CD4-positive, alpha-beta T cell treated with Interleukin-12 subunit alpha and Interleukin-12 subunit beta, for 1 hour (primary cell): ENCODE measurements around the gene PRKD2.
"Not testable (repeated sequence)": the region's sequence is repeated elsewhere in the genome, so short reads cannot be mapped to it uniquely, and the experiment has no call there.

Experiments used
- DNase-seq: peaks from one replicate; pipeline ENCODE4 v3.0.0-alpha.2; 2020

The PRKD2 gene

GRCh38 chr19:46723023-46723461 lies 6.1 kb upstream of the PRKD2 start:
- no peak for DNase-seq

- no peak for DNase-seq
These were observed 5.6 kb upstream of the PRKD2 start for GRCh38 chr19:46722421-46723022.

- no peak for DNase-seq
These were observed 5.1 kb upstream of the PRKD2 start for GRCh38 chr19:46722004-46722380.

GRCh38 chr19:46721269-46722003 lies 4.5 kb upstream of the PRKD2 start:
- DNase-seq = no peak

GRCh38 chr19:46720503-46721239 lies 3.8 kb upstream of the PRKD2 start:
- DNase-seq = no peak

DNA sequence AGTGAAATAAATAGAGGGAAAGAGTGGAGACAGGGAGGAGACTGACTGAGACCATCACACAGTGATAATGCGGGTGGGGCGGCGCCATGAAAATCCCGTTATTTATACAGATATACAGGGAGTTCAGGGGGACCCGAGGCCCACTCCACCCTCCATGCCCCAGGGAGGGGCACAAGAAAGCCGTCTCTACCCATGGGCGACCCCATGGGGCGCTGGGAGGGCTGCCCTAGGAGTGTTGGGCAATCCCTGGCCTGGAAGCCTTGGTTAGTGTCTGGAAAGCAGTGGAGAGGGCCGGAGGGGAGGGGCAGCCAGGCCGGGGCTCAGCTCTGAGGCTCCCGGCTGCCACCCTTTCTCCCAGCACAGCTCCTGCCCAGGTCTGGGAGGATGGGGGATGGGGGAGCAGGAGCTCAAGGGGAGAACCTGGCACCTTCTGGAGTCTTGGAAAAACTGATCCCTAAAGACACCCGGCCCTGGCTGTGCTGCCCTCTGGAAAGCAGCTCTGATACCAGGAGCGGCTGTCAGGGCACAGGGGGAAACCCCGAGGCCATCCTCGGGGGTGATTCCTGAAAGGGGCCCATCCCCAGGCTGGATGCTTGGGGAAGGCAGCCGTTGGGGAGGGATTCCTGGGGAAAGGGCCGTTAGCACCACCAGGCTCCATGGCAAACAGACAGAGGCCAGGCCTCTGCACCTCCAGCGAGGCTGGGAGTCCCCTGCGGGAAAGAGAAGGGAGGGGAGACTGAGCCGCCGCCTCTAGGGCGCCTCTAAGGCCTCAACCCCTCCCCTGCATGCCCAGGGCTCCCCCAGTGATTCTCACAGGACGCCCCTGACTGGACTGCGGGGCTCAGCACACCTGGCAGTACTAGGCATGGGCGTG lies 3.0 kb upstream of the PRKD2 start:
- DNase-seq = no peak

GRCh38 chr19:46718934-46719622 lies 2.2 kb upstream of the PRKD2 start:
- DNase-seq = no peak

GRCh38 chr19:46718157-46718933 lies 1.4 kb upstream of the PRKD2 start:
- peak; percentile 71 for DNase-seq

DNA sequence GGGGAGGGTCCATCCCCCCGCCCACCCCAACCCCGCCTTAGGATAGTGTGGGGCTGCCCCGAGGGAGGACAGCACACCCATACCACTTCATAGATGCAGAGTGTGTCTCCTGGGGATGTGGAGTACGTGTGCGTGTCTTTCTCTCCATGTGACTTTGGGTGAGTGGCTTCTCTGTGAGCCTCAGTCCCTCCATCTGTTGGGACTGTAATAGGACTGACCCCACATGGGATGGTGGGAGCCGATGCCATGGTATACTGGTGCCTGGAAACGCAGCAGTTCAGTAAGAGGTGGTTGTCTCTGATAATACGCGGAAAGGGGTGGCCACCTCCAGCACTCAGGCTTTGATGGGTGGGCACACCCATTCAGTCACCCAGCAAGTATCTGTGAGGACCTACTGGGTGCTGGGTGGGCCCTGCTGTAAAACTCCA lies 816 bp upstream of the PRKD2 start:
- DNase-seq = peak; percentile 28

- DNase-seq = no peak
These were observed 261 bp downstream of the PRKD2 start for GRCh38 chr19:46716672-46717033.

GRCh38 chr19:46715975-46716671 lies 791 bp downstream of the PRKD2 start:
- no peak for DNase-seq

- DNase-seq = no peak
These were observed 1.3 kb downstream of the PRKD2 start for GRCh38 chr19:46715620-46715974.

GRCh38 chr19:46714444-46715106 lies 2.3 kb downstream of the PRKD2 start:
- peak; percentile 77 for DNase-seq

GRCh38 chr19:46713781-46714443 lies 3.0 kb downstream of the PRKD2 start:
- DNase-seq = peak; percentile 82

DNA sequence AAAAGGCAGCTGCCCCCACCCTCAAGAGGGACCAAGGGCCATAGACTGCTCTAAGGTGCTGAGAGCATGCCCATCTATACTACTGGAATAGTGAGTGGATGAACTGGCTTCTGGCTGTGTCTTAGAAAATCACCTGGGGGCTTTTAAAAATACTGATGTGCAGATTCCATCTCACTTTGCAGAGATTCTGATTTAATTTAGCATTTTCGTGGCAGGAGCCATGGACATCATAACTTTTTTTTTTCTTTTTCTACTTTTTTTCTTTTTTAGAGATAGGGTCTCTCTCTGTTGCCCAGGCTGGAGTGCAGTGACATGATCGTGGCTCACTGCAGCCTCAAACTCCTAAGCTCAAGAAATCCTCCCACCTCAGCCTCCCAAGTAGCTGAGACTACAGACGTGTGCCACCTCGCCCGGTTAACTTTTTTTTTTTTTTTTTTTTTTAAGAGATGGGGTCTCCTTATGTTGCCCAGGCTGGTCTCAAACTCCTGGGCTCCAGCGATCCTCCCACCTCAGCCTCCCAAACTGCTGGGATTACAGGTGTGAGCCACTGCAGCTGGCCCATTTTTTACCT lies 4.1 kb downstream of the PRKD2 start:
- DNase-seq = not testable (repeated sequence)

- DNase-seq = no peak
These were observed 6.2 kb downstream of the PRKD2 start for GRCh38 chr19:46710687-46711086.

DNA sequence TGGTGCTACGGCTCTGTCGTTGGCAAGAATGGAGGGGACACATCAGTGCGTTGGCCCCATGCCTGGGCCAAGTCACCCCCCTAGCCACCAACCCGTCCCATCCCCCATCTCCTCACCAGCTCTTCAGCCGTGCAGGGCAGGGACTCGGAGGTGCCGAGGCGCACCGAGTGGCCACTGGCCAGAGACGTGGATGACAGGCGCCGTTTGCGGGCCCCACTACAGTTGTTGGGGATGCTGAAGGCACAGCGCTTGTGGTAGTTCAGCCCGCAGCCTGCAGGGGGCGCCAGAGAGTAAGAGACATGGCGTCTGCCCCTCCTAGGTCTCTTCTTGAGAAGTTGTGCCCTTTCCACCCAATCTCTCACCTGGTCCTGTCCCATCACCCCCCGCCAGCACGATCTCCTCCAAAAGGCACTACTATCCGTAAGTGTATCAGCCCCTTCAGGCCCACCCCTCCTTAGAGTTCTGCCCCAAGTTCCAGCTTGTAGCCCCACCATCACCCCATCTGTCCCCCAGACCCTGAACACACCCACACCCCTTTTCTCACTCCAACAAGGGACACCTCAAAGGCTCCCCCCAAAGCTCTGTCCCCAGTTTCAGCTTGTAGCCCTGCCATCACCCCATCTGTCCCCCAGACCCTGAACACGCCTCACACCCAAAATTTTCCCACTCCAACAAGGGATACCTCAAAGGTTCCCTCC lies 12.4 kb downstream of the PRKD2 start:
- DNase-seq = peak; percentile 86

- DNase-seq = no peak
These were observed 16.2 kb downstream of the PRKD2 start for GRCh38 chr19:46700704-46701103.
